ENCODE measurements around the gene CDHR1. TPM values are rescaled to one million over a fixed set of nuclear protein-coding genes. Genes with fewer than 3 reads are reported as not detected.

Gene CDHR1
- polyA plus RNA-seq, 1 donor from 2014 or later: 1.9 TPM

DNA sequence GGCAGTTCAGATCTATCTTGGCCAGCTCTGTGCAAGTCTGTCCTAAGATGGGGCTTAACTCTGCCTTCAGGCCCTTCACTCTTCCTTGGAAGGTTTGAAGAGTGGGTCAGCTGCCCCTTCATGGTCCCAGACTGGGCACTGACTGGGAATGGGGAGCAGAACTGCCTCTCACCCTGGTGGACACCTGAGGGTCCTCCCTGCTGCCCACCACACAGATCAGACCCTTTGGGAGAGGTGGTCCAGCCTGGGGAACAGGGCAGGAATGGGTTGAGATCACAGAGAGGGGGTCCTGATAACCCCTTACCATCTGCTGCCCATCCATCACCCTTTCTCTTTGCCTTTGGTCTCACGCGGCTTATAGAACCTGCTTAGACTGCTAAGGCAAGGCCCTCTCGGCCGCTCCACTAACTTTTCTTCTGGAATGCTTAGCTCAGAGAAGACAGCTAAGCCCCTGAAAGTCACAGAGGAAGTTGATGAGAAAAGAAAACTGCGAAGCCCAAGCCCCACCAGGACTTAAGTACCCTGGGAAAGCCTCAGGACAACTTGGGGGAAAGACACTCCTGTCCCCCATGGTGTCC lies 402 bp upstream of the CDHR1 start:
- Histone ChIP-seq H3K27ac (ENCODE audit: low read length) (no peak overlapping the region), H3K27me3 (ENCODE audit: insufficient read depth, low read depth, low read length) (peaks cover 30% of the 10 kb centered on the region), H3K4me3 (ENCODE audit: low read length) (peak overlapping the region; percentile 69), H3K79me2 (replicated peaks; ENCODE audit: insufficient read depth, low read length) (no peaks in the 10 kb centered on the region), H3K9me3 (ENCODE audit: low read length) (no peaks in the 10 kb centered on the region), H3F3A (ENCODE audit: insufficient read depth, low read length, poor library complexity, severe bottlenecking) (no peaks in the 10 kb centered on the region), H2AFZ (ENCODE audit: low read depth, low read length) (no peak overlapping the region), H3K9ac (ENCODE audit: low read length) (peak overlapping the region; percentile 55), H3K4me2 (ENCODE audit: low read length) (peak overlapping the region; percentile 48), H3K9me2 (ENCODE audit: insufficient read depth, low read length) (no peaks in the 10 kb centered on the region), H3K36me3 (ENCODE audit: insufficient read depth, low read length) (no peaks in the 10 kb centered on the region), H4K20me1 (ENCODE audit: insufficient read depth) (no peaks in the 10 kb centered on the region)
- TF ChIP-seq CTCF (IDR thresholded peaks at IDR 0.05; ENCODE audit: poor library complexity, severe bottlenecking) (no peak), SMC3 (conservative IDR thresholded peaks at IDR 0.05; ENCODE audit: poor library complexity) (no peak), RAD21 (conservative IDR thresholded peaks at IDR 0.05) (no peak), EP300 (conservative IDR thresholded peaks at IDR 0.05; ENCODE audit: poor library complexity, severe bottlenecking) (no peak), MXI1 (conservative IDR thresholded peaks at IDR 0.05; ENCODE audit: poor library complexity, severe bottlenecking) (no peak), EZH2 (IDR thresholded peaks at IDR 0.05; ENCODE audit: borderline replicate concordance, insufficient read depth, low read length, poor library complexity, severe bottlenecking) (no peak), POLR2AphosphoS5 (IDR thresholded peaks at IDR 0.05) (no peak), TAF1 (IDR thresholded peaks at IDR 0.05; ENCODE audit: low read depth) (no peak), REST (IDR thresholded peaks at IDR 0.05; ENCODE audit: borderline replicate concordance) (no peak)

DNA sequence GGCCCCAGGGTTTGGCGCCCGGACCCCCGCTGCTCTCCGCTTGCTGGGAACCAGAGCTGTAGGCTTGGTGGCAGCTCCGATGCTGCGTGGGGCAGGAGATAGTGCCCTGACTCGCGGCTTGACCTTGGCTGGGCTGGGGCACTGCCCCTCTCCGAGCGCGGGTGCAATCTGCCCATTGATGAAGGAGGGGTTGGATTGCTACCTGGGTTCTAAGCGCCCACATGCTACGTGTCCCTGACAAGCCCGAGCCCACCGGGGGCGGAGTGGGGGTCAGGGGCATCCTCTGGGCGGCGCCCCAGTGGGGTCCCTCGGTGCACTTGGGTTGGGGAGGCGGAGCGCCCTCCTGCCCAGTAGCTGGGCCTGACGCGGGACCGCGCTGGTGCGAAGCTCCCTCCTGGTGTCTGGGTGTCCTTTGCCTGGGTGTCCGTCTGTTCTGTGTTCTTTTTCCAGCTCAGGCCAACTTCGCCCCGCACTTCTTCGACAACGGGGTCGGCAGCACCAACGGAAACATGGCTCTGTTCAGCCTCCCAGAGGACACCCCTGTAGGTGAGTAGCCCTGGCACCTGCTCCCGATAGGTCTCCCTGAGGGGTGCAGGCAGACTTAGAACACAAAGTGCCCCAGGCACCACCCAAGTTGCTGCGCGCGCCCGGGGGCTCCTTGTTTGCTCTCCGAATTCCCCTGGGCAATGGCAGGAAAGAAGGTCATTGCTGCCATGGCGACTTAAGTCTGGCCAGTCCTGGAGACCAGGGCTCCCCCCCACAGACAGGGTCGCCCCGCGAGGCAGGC lies 900 bp downstream of the CDHR1 start:
- TF ChIP-seq POLR2AphosphoS5 (IDR thresholded peaks at IDR 0.05): no peak
- no peak for TF ChIP-seq EZH2 (IDR thresholded peaks at IDR 0.05; ENCODE audit: borderline replicate concordance, insufficient read depth, low read length, poor library complexity, severe bottlenecking)
- no peak for TF ChIP-seq TAF1 (IDR thresholded peaks at IDR 0.05; ENCODE audit: low read depth)
- TF ChIP-seq CTCF (IDR thresholded peaks at IDR 0.05; ENCODE audit: poor library complexity, severe bottlenecking): no peak
- TF ChIP-seq MXI1 (conservative IDR thresholded peaks at IDR 0.05; ENCODE audit: poor library complexity, severe bottlenecking): no peak
- no peak for TF ChIP-seq REST (IDR thresholded peaks at IDR 0.05; ENCODE audit: borderline replicate concordance)
- no peak for TF ChIP-seq RAD21 (conservative IDR thresholded peaks at IDR 0.05)
- no peak for TF ChIP-seq SMC3 (conservative IDR thresholded peaks at IDR 0.05; ENCODE audit: poor library complexity)
- no peak for TF ChIP-seq EP300 (conservative IDR thresholded peaks at IDR 0.05; ENCODE audit: poor library complexity, severe bottlenecking)
- H3K27me3 ChIP-seq (ENCODE audit: insufficient read depth, low read depth, low read length): peaks cover 30% of the 10 kb centered on the region
- H3F3A ChIP-seq (ENCODE audit: insufficient read depth, low read length, poor library complexity, severe bottlenecking): no peaks in the 10 kb centered on the region
- H3K4me2 ChIP-seq (ENCODE audit: low read length): no peak overlapping the region
- H3K9me3 ChIP-seq (ENCODE audit: low read length): no peaks in the 10 kb centered on the region
- H2AFZ ChIP-seq (ENCODE audit: low read depth, low read length): no peak overlapping the region
- no peak overlapping the region for H3K27ac ChIP-seq (ENCODE audit: low read length)
- no peaks in the 10 kb centered on the region for H3K9me2 ChIP-seq (ENCODE audit: insufficient read depth, low read length)
- peak overlapping the region; percentile 69 for H3K4me3 ChIP-seq (ENCODE audit: low read length)
- no peaks in the 10 kb centered on the region for H3K36me3 ChIP-seq (ENCODE audit: insufficient read depth, low read length)
- no peaks in the 10 kb centered on the region for H4K20me1 ChIP-seq (ENCODE audit: insufficient read depth)
- peak overlapping the region; percentile 55 for H3K9ac ChIP-seq (ENCODE audit: low read length)
- H3K79me2 ChIP-seq (replicated peaks; ENCODE audit: insufficient read depth, low read length): no peaks in the 10 kb centered on the region
